ENCODE data around the gene CASP4.

- TF ChIP-seq CTCF (conservative IDR thresholded peaks at IDR 0.05) (no peak), ZFX (IDR thresholded peaks at IDR 0.05) (no peak)
Measured at GRCh38 chr11:104928811-104929210, 39.6 kb downstream of the CASP4 start.

Measured in C4-2B (cell line).